ENCODE data around the gene CADM3. TPM values are rescaled to one million over a fixed set of nuclear protein-coding genes. Genes with fewer than 3 reads are reported as not detected.
A peak's percentile ranks its signal among the peaks of the same experiment; 100 is the strongest.

Gene CADM3
- total and polyA plus RNA-seq, 2 of the 8 experiments (the other 6 are each of a cell fraction or from before 2014, with no cell fraction given), result 8.3 to 8.5 TPM

DNA sequence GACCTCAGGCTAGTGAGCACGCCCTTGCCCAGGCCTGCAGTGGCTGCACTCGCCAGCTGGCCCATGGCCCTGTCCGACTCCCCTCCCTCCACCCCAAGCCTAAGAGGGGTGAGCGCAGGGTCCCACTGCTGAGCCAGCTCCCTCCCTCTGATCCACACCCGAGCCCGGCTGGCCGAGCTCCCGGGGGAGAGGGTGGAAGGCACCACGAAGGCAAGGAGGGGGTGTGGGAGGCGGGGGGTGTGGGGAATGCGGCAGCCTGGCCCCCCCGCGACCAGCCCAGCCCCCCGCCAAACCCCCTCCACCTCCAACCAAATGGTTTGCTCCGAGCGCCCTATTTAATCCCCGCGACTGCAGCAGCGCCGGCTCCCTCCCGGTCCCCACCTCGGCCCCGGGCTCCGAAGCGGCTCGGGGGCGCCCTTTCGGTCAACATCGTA, at the start of gene CADM3 (continued):
- TF ChIP-seq SIN3A (conservative IDR thresholded peaks at IDR 0.05 in 1 of 2, IDR thresholded peaks at IDR 0.05 in 1 of 2; ENCODE audit: low read depth in 1 of 2, low read length in 2 of 2), result peak in 1 of 2 experiments; percentile 55; a peak in 1 of 4 replicates
- TF ChIP-seq EGR1 (IDR thresholded peaks at IDR 0.05; ENCODE audit: borderline replicate concordance, low read depth, low read length), result peak; percentile 83
- no peak for TF ChIP-seq POU5F1 (IDR thresholded peaks at IDR 0.05; ENCODE audit: low read depth, low read length)
- TF ChIP-seq TAF7 (optimal IDR thresholded peaks at IDR 0.05; ENCODE audit: borderline replicate concordance, low read depth, low read length), result no peak
- no peak for TF ChIP-seq TBP (IDR thresholded peaks at IDR 0.05; ENCODE audit: low read depth, low read length)
- TF ChIP-seq SIX5 (IDR thresholded peaks at IDR 0.05; ENCODE audit: low read depth, low read length), result no peak
- peak; percentile 92 for TF ChIP-seq RBBP5 (IDR thresholded peaks at IDR 0.05; ENCODE audit: borderline replicate concordance, low read depth, low read length)
- no peak for TF ChIP-seq TCF12 (IDR thresholded peaks at IDR 0.05; ENCODE audit: low read depth, low read length)
- TF ChIP-seq KDM4A (IDR thresholded peaks at IDR 0.05; ENCODE audit: low read depth, low read length, severe bottlenecking), result peak; percentile 1
- TF ChIP-seq, protein P1, sequence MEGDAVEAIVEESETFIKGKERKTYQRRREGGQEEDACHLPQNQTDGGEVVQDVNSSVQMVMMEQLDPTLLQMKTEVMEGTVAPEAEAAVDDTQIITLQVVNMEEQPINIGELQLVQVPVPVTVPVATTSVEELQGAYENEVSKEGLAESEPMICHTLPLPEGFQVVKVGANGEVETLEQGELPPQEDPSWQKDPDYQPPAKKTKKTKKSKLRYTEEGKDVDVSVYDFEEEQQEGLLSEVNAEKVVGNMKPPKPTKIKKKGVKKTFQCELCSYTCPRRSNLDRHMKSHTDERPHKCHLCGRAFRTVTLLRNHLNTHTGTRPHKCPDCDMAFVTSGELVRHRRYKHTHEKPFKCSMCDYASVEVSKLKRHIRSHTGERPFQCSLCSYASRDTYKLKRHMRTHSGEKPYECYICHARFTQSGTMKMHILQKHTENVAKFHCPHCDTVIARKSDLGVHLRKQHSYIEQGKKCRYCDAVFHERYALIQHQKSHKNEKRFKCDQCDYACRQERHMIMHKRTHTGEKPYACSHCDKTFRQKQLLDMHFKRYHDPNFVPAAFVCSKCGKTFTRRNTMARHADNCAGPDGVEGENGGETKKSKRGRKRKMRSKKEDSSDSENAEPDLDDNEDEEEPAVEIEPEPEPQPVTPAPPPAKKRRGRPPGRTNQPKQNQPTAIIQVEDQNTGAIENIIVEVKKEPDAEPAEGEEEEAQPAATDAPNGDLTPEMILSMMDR (IDR thresholded peaks at IDR 0.05; ENCODE audit: control extremely low read depth in 1 of 3, insufficient read depth in 1 of 3, low read depth in 1 of 3, low read length in 3 of 3), result no peak

All from H1 (cell line).